Measurements from ENCODE around the gene MATCAP1.

MATCAP1 gene

GRCh38 chr16:67183627-67184452 lies at the start of gene MATCAP1:
MATCAP1 (minus strand) TSS chr16:67183963; CDS start chr16:67180610, 3,353 bp downstream.
- peak; percentile 99 for DNase-seq (ENCODE audit: low spot score)

GRCh38 chr16:67230809-67231660 lies 47.3 kb upstream of the MATCAP1 start:
- no peak for DNase-seq (ENCODE audit: low spot score)

GRCh38 chr16:67229906-67230808 lies 46.4 kb upstream of the MATCAP1 start:
- no peak for DNase-seq (ENCODE audit: low spot score)

- no peak for DNase-seq (ENCODE audit: low spot score)
These were observed 45.1 kb upstream of the MATCAP1 start for GRCh38 chr16:67228905-67229304.

- DNase-seq (ENCODE audit: low spot score): no peak
These were observed 44.4 kb upstream of the MATCAP1 start for GRCh38 chr16:67228034-67228785.

GRCh38 chr16:67227567-67227921 lies 43.8 kb upstream of the MATCAP1 start:
- DNase-seq (ENCODE audit: low spot score): no peak

- peak; percentile 97 for DNase-seq (ENCODE audit: low spot score)
These were observed 43.2 kb upstream of the MATCAP1 start, which contains the start of gene TMEM208 for GRCh38 chr16:67226804-67227566. TMEM208 (plus strand) TSS chr16:67227130; CDS start chr16:67227219, 89 bp downstream.

- DNase-seq (ENCODE audit: low spot score): no peak
These were observed 42.6 kb upstream of the MATCAP1 start for GRCh38 chr16:67226295-67226803.

- no peak for DNase-seq (ENCODE audit: low spot score)
These were observed 40.2 kb upstream of the MATCAP1 start for GRCh38 chr16:67223992-67224391.

GRCh38 chr16:67216612-67217490 lies 33.1 kb upstream of the MATCAP1 start:
- DNase-seq (ENCODE audit: low spot score): no peak

GRCh38 chr16:67215706-67216105 lies 31.9 kb upstream of the MATCAP1 start:
- no peak for DNase-seq (ENCODE audit: low spot score)

GRCh38 chr16:67213197-67214019 lies 29.6 kb upstream of the MATCAP1 start:
- no peak for DNase-seq (ENCODE audit: low spot score)

- no peak for DNase-seq (ENCODE audit: low spot score)
These were observed 29.0 kb upstream of the MATCAP1 start for GRCh38 chr16:67212766-67213165.

GRCh38 chr16:67211674-67212073 lies 27.9 kb upstream of the MATCAP1 start:
- no peak for DNase-seq (ENCODE audit: low spot score)

- DNase-seq (ENCODE audit: low spot score): no peak
These were observed 26.5 kb upstream of the MATCAP1 start for GRCh38 chr16:67210069-67210937.

- DNase-seq (ENCODE audit: low spot score): no peak
These were observed 25.8 kb upstream of the MATCAP1 start for GRCh38 chr16:67209565-67209964.
